Nephron (organoid): ENCODE results near the gene PDE4B.

Experiments
- H3K27ac Mint-ChIP-seq, 3 experiments: 2 replicates each; pipeline ENCODE4 v1.8.0; 2020; ENCODE audit warnings: mixed read lengths in 3 of 3, mild to moderate bottlenecking in 2 of 3, moderate library complexity in 1 of 3
- H3K27me3 Mint-ChIP-seq: 2 replicates; pipeline ENCODE4 v1.8.0; 2021; ENCODE audit warnings: low read depth, mild to moderate bottlenecking, moderate library complexity, mixed read lengths
- H3K36me3 Mint-ChIP-seq: 2 replicates; pipeline ENCODE4 v1.8.0; 2020; ENCODE audit warnings: low read depth, mixed read lengths
- H3K4me1 Mint-ChIP-seq: 2 replicates; pipeline ENCODE4 v1.8.0; 2020; ENCODE audit warnings: mixed read lengths
- H3K4me3 Mint-ChIP-seq, 3 experiments: 2 replicates each; pipeline ENCODE4 v1.8.0; 2020; ENCODE audit warnings: mild to moderate bottlenecking in 3 of 3, mixed read lengths in 3 of 3, moderate library complexity in 2 of 3
- H3K9me3 Mint-ChIP-seq: 2 replicates; pipeline ENCODE4 v1.8.0; 2020; ENCODE audit warnings: mixed read lengths
- TF ChIP-seq, protein P1 (sequence below), 3 experiments: fragments of 200-600 bp; sonication (generic); IDR thresholded peaks; one replicate each; pipeline ENCODE4 v1.5.0; 2021; ENCODE audit warnings: antibody characterized with exemption in 3 of 3; ENCODE audit not compliant: unreplicated experiment in 3 of 3

The PDE4B gene

GRCh38 chr1:66302815-66303214 lies 510.1 kb downstream of the PDE4B start:
- no peaks in the 10 kb centered on the region for H3K36me3 Mint-ChIP-seq
- H3K27me3 Mint-ChIP-seq = no peaks in the 10 kb centered on the region
- no peak overlapping the region for H3K4me3 Mint-ChIP-seq
- no peaks in the 10 kb centered on the region for H3K9me3 Mint-ChIP-seq
- H3K27ac Mint-ChIP-seq = no peak overlapping the region
- no peaks in the 10 kb centered on the region for H3K4me1 Mint-ChIP-seq
- TF ChIP-seq, protein P1, sequence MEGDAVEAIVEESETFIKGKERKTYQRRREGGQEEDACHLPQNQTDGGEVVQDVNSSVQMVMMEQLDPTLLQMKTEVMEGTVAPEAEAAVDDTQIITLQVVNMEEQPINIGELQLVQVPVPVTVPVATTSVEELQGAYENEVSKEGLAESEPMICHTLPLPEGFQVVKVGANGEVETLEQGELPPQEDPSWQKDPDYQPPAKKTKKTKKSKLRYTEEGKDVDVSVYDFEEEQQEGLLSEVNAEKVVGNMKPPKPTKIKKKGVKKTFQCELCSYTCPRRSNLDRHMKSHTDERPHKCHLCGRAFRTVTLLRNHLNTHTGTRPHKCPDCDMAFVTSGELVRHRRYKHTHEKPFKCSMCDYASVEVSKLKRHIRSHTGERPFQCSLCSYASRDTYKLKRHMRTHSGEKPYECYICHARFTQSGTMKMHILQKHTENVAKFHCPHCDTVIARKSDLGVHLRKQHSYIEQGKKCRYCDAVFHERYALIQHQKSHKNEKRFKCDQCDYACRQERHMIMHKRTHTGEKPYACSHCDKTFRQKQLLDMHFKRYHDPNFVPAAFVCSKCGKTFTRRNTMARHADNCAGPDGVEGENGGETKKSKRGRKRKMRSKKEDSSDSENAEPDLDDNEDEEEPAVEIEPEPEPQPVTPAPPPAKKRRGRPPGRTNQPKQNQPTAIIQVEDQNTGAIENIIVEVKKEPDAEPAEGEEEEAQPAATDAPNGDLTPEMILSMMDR (IDR thresholded peaks at IDR 0.05; ENCODE audit: unreplicated experiment in 3 of 3) = no peak

DNA sequence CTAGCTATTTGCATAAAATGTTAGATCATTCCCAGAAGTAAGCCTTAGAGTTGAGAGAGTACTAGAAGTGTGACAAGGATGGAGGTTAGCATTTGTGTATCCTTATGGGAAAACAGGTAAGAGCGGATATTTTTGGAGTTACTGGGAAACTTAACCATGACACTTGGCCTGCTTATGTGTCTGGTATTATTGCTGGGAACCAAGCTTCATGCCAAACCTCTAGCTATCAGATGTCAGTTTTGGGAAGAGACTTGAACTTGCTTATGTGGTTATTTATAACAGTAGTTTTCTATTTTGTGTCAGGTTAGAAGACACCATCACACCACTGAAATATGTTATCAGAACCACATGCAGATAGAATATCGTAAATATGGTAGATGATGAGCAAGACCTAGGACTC lies 511.0 kb downstream of the PDE4B start:
- no peaks in the 10 kb centered on the region for H3K27me3 Mint-ChIP-seq

GRCh38 chr1:66304128-66304527 lies 511.4 kb downstream of the PDE4B start:
- H3K9me3 Mint-ChIP-seq = no peaks in the 10 kb centered on the region
- no peaks in the 10 kb centered on the region for H3K4me1 Mint-ChIP-seq
- H3K36me3 Mint-ChIP-seq = no peaks in the 10 kb centered on the region
- no peak overlapping the region for H3K4me3 Mint-ChIP-seq
- no peaks in the 10 kb centered on the region for H3K27me3 Mint-ChIP-seq
- TF ChIP-seq, protein P1 (IDR thresholded peaks at IDR 0.05; ENCODE audit: unreplicated experiment in 3 of 3) = no peak
- no peak overlapping the region for H3K27ac Mint-ChIP-seq

More for the DNA sequence above, 511.0 kb downstream of the PDE4B start:
- TF ChIP-seq, protein P1 (IDR thresholded peaks at IDR 0.05; ENCODE audit: unreplicated experiment in 3 of 3) = no peak
- no peak overlapping the region for H3K27ac Mint-ChIP-seq
- no peaks in the 10 kb centered on the region for H3K9me3 Mint-ChIP-seq
- no peak overlapping the region for H3K4me3 Mint-ChIP-seq
- H3K4me1 Mint-ChIP-seq = no peaks in the 10 kb centered on the region
- no peaks in the 10 kb centered on the region for H3K36me3 Mint-ChIP-seq

GRCh38 chr1:66305927-66306326 lies 513.2 kb downstream of the PDE4B start:
- TF ChIP-seq, protein P1 (IDR thresholded peaks at IDR 0.05; ENCODE audit: unreplicated experiment in 3 of 3) = no peak
- H3K4me3 Mint-ChIP-seq = no peak overlapping the region
- H3K27me3 Mint-ChIP-seq = no peaks in the 10 kb centered on the region
- no peaks in the 10 kb centered on the region for H3K36me3 Mint-ChIP-seq
- no peaks in the 10 kb centered on the region for H3K9me3 Mint-ChIP-seq
- H3K4me1 Mint-ChIP-seq = no peaks in the 10 kb centered on the region
- H3K27ac Mint-ChIP-seq = no peak overlapping the region

- TF ChIP-seq, protein P1 (IDR thresholded peaks at IDR 0.05; ENCODE audit: unreplicated experiment in 3 of 3) = no peak
Observed at GRCh38 chr1:66309006-66309741, 516.5 kb downstream of the PDE4B start.

GRCh38 chr1:66311092-66311491 lies 518.4 kb downstream of the PDE4B start:
- H3K9me3 Mint-ChIP-seq = no peaks in the 10 kb centered on the region
- no peaks in the 10 kb centered on the region for H3K36me3 Mint-ChIP-seq
- H3K27me3 Mint-ChIP-seq = no peaks in the 10 kb centered on the region
- TF ChIP-seq, protein P1 (IDR thresholded peaks at IDR 0.05; ENCODE audit: unreplicated experiment in 3 of 3) = no peak
- no peak overlapping the region for H3K4me3 Mint-ChIP-seq
- no peaks in the 10 kb centered on the region for H3K4me1 Mint-ChIP-seq
- H3K27ac Mint-ChIP-seq = no peak overlapping the region

More at GRCh38 chr1:66309006-66309741, 516.5 kb downstream of the PDE4B start:
- no peak overlapping the region for H3K27ac Mint-ChIP-seq
- H3K4me1 Mint-ChIP-seq = no peaks in the 10 kb centered on the region
- H3K4me3 Mint-ChIP-seq = no peak overlapping the region
- no peaks in the 10 kb centered on the region for H3K36me3 Mint-ChIP-seq
- H3K9me3 Mint-ChIP-seq = no peaks in the 10 kb centered on the region
- no peaks in the 10 kb centered on the region for H3K27me3 Mint-ChIP-seq
